SK-N-SH (cell line): ENCODE measurements around the gene WDR17. TPM values are rescaled to one million over a fixed set of nuclear protein-coding genes. Genes with fewer than 3 reads are reported as not detected.

Experiments used
- CHD2 ChIP-seq: fragments of 150-350 bp; IDR thresholded peaks from 2 replicates; pipeline ENCODE4 v1.6.1; 2018; ENCODE audit warnings: low read length; ENCODE audit not compliant: partially characterized antibody
- CTCF ChIP-seq: fragments of 200-600 bp; sonication (generic); IDR thresholded peaks from 2 replicates; pipeline ENCODE4 v1.6.1; 2017; ENCODE audit warnings: antibody characterized with exemption, mild to moderate bottlenecking, moderate library complexity
- EP300 ChIP-seq, 2 experiments: IDR thresholded peaks; 2 replicates each; pipeline versions ENCODE4 v1.4.0 to v1.6.1; 2012; ENCODE audit warnings: borderline replicate concordance in 1 of 2, low read depth in 1 of 2, low read length in 1 of 2
- EZH2phosphoT487 ChIP-seq: fragments of 200-600 bp; sonication (generic); IDR thresholded peaks from 2 replicates; pipeline ENCODE4 v1.6.1; 2017; ENCODE audit warnings: low read depth, mixed run types, mild to moderate bottlenecking, antibody characterized with exemption, moderate library complexity, borderline replicate concordance
- FOXJ3 ChIP-seq: sonication (generic); formaldehyde crosslinking; IDR thresholded peaks from 2 replicates; pipeline ENCODE4 v1.5.1; 2020; ENCODE audit warnings: mild to moderate bottlenecking, missing genetic modification reagents
- GATA2 ChIP-seq: sonication (generic); formaldehyde crosslinking; IDR thresholded peaks from 2 replicates; pipeline ENCODE4 v1.5.0; 2020; ENCODE audit warnings: mild to moderate bottlenecking, missing genetic modification reagents
- JUND ChIP-seq: IDR thresholded peaks from 2 replicates; pipeline ENCODE4 v1.4.0; 2012
- MEF2A ChIP-seq: IDR thresholded peaks from 2 replicates; pipeline ENCODE4 v1.4.0; 2012; ENCODE audit warnings: low read depth, borderline replicate concordance
- NFIC ChIP-seq: IDR thresholded peaks from 2 replicates; pipeline ENCODE4 v1.4.0; 2012; ENCODE audit warnings: borderline replicate concordance
- POLR2AphosphoS5 ChIP-seq: IDR thresholded peaks from 2 replicates; pipeline ENCODE4 v1.6.1; 2012; ENCODE audit warnings: low read depth, low read length
- RAD21 ChIP-seq: IDR thresholded peaks from 2 replicates; pipeline ENCODE4 v1.6.1; 2012; ENCODE audit warnings: mild to moderate bottlenecking, low read length
- RCOR1 ChIP-seq: fragments of 150-350 bp; IDR thresholded peaks from 2 replicates; pipeline ENCODE4 v1.6.1; 2017; ENCODE audit warnings: antibody characterized with exemption, low read length
- RFX5 ChIP-seq: IDR thresholded peaks from 2 replicates; pipeline ENCODE4 v1.6.1; 2012; ENCODE audit warnings: mild to moderate bottlenecking, improper control_type of control experiment, low read length
- RXRA ChIP-seq: IDR thresholded peaks from 2 replicates; pipeline ENCODE4 v1.4.0; 2012; ENCODE audit warnings: low read depth, mild to moderate bottlenecking, borderline replicate concordance
- SMC3 ChIP-seq: IDR thresholded peaks from 2 replicates; pipeline ENCODE4 v1.6.1; 2012; ENCODE audit warnings: low read depth, low read length, improper control_type of control experiment
- TAF1 ChIP-seq: IDR thresholded peaks from 2 replicates; pipeline ENCODE4 v1.6.1; 2012; ENCODE audit warnings: low read depth, mild to moderate bottlenecking, low read length, moderate library complexity, borderline replicate concordance
- TEAD4 ChIP-seq: IDR thresholded peaks from 2 replicates; pipeline ENCODE4 v1.4.0; 2012; ENCODE audit warnings: mild to moderate bottlenecking, borderline replicate concordance; ENCODE audit not compliant: insufficient read depth
- USF1 ChIP-seq: IDR thresholded peaks from 2 replicates; pipeline ENCODE4 v1.4.0; 2012; ENCODE audit warnings: low read depth, borderline replicate concordance
- USF2 ChIP-seq: fragments of 150-350 bp; IDR thresholded peaks from 2 replicates; pipeline ENCODE4 v1.6.1; 2017; ENCODE audit warnings: antibody characterized with exemption, low read length, low read depth, borderline replicate concordance
- YY1 ChIP-seq: IDR thresholded peaks from 2 replicates; pipeline ENCODE4 v1.4.0; 2012; ENCODE audit warnings: low read depth, mild to moderate bottlenecking
- ZBTB33 ChIP-seq: IDR thresholded peaks from 2 replicates; pipeline ENCODE4 v1.4.0; 2012; ENCODE audit warnings: low read depth, borderline replicate concordance
- polyA plus RNA-seq, 3 experiments: library from polyadenylated mRNA; depleted of rRNA; stranded (reverse); fragments of >200 nt; gene quantifications; 2 replicates each; pipeline ENCODE4 v1.2.3, GENCODE V29; 2012
- TF ChIP-seq, protein P1 (sequence below): IDR thresholded peaks from 2 replicates; pipeline ENCODE4; 2012
- TF ChIP-seq, protein P2 (sequence below): IDR thresholded peaks from 2 replicates; pipeline ENCODE4 v1.4.0; 2012; ENCODE audit warnings: low read depth

The WDR17 gene
- polyA plus RNA-seq, 1 of the 3 experiments (the other 2 are of a cell fraction): 0.72 TPM

DNA sequence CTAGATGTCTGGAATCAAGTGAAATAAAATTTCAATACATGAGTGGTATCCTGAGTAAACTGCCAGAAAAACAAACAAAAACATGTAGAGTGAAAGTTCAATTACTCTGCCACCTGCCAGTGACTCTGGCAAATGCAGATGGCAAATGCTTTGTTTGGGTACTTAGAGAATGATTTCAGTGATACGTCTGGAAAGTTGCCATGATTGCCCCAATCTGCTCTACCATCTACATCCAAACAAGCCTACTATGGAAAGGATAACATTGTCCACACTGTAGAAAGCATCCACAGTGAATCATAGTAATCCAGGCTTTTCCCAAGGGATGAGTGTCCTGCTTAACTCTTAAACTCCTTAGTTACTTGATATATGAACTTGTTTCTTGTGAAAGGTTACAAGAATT, 126.3 kb downstream of the WDR17 start (continued):
- no peak for TF ChIP-seq YY1
- TF ChIP-seq CTCF: peak; percentile 26
- peak; percentile 60 for TF ChIP-seq GATA2 (CRISPR knock-in tag)
- no peak for TF ChIP-seq TAF1
- 0 out of 2 replicates have a peak, but pooled peaks have one; percentile 17 for TF ChIP-seq JUND
- no peak for TF ChIP-seq ZBTB33
- peak; percentile 9; the same call in 1 of the 2 replicates for TF ChIP-seq RAD21
- TF ChIP-seq EP300 (IDR thresholded peaks at IDR 0.05; ENCODE audit: borderline replicate concordance in 1 of 2, low read depth in 1 of 2, low read length in 1 of 2): no peak
- TF ChIP-seq, protein P1, sequence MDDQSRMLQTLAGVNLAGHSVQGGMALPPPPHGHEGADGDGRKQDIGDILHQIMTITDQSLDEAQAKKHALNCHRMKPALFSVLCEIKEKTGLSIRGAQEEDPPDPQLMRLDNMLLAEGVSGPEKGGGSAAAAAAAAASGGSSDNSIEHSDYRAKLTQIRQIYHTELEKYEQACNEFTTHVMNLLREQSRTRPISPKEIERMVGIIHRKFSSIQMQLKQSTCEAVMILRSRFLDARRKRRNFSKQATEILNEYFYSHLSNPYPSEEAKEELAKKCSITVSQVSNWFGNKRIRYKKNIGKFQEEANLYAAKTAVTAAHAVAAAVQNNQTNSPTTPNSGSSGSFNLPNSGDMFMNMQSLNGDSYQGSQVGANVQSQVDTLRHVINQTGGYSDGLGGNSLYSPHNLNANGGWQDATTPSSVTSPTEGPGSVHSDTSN: 0 out of 2 replicates have a peak, but pooled peaks have one; percentile 11
- TF ChIP-seq USF2: no peak
- TF ChIP-seq SMC3: no peak
- no peak for TF ChIP-seq EZH2phosphoT487
- TF ChIP-seq FOXJ3 (CRISPR knock-in tag): peak; percentile 33; the same call in 1 of the 2 replicates
- TF ChIP-seq RXRA: 0 out of 2 replicates have a peak, but pooled peaks have one; percentile 15
- TF ChIP-seq, protein P2, sequence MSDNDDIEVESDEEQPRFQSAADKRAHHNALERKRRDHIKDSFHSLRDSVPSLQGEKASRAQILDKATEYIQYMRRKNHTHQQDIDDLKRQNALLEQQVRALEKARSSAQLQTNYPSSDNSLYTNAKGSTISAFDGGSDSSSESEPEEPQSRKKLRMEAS: no peak
- no peak for TF ChIP-seq RCOR1
- no peak for TF ChIP-seq RFX5
- peak; percentile 74 for TF ChIP-seq NFIC
- TF ChIP-seq CHD2: no peak
- TF ChIP-seq TEAD4: no peak
- no peak for TF ChIP-seq POLR2AphosphoS5
- no peak for TF ChIP-seq MEF2A
- TF ChIP-seq USF1: no peak
